ENCODE measurements around the gene PPP1R13B.
"Not testable (repeated sequence)": the region's sequence is repeated elsewhere in the genome, so short reads cannot be mapped to it uniquely, and the experiment has no call there.

Gene PPP1R13B

DNA sequence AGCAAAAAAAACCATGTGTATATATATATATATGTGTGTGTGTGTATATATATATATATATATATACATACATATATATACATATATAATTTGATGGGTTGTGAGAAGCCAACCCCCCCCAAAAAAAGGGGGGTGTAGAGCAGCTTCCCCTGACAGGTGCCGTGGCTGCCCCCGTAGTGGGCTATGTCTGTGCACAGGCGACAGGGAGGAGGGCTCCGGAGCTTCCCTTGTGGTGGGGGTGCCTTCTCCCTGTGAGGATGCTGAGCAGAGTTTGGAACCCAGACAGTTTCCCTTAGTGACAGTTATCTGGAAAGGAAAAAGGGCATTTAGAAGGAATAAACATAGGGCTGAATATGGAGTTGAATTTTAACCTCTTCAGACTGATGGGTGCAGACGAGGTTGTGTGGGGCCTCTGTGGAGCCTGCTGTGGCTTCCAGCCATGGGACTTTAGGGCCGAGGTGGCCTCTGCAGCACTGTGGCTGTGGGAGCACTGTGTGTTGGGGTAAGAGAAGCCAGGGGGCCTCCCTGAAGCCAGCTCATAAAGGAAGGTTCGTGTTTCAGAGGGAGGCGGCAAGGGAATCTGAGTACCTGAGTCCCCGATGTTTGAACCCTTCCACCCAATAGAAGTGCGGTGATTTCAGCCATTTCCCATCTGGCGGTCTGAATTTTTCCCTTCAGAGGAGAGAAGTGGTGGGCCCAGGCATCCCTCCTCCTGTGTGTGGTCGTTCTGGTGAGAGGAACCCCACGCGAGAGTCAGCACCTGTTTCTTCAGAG, 151.9 kb downstream of the PPP1R13B start:
- in situ Hi-C loops (cut with HindIII; ENCODE audit: low sequenced_read_pairs): loop anchor here (10.0 kb wide), 1 partner anchor 121 kb away; no protein-coding TSS in a partner anchor
- DNase-seq (ENCODE audit: low read depth): no peak
- H3K4me3 ChIP-seq (ENCODE audit: low read depth, low read length): no peak overlapping the region
- TF ChIP-seq, protein P1, sequence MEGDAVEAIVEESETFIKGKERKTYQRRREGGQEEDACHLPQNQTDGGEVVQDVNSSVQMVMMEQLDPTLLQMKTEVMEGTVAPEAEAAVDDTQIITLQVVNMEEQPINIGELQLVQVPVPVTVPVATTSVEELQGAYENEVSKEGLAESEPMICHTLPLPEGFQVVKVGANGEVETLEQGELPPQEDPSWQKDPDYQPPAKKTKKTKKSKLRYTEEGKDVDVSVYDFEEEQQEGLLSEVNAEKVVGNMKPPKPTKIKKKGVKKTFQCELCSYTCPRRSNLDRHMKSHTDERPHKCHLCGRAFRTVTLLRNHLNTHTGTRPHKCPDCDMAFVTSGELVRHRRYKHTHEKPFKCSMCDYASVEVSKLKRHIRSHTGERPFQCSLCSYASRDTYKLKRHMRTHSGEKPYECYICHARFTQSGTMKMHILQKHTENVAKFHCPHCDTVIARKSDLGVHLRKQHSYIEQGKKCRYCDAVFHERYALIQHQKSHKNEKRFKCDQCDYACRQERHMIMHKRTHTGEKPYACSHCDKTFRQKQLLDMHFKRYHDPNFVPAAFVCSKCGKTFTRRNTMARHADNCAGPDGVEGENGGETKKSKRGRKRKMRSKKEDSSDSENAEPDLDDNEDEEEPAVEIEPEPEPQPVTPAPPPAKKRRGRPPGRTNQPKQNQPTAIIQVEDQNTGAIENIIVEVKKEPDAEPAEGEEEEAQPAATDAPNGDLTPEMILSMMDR (IDR thresholded peaks at IDR 0.05; ENCODE audit: low read depth, low read length, missing control alignments): no peak

- in situ Hi-C loops (cut with HindIII; ENCODE audit: low sequenced_read_pairs): loop anchor here (10.0 kb wide), 1 partner anchor 120 kb away; no protein-coding TSS in a partner anchor
- DNase-seq (ENCODE audit: low read depth): no peak
- TF ChIP-seq, protein P1 (IDR thresholded peaks at IDR 0.05; ENCODE audit: low read depth, low read length, missing control alignments): peak; percentile 8
- H3K4me3 ChIP-seq (ENCODE audit: low read depth, low read length): no peak overlapping the region
Measured at GRCh38 chr14:103694572-103695026, 152.8 kb downstream of the PPP1R13B start.

DNA sequence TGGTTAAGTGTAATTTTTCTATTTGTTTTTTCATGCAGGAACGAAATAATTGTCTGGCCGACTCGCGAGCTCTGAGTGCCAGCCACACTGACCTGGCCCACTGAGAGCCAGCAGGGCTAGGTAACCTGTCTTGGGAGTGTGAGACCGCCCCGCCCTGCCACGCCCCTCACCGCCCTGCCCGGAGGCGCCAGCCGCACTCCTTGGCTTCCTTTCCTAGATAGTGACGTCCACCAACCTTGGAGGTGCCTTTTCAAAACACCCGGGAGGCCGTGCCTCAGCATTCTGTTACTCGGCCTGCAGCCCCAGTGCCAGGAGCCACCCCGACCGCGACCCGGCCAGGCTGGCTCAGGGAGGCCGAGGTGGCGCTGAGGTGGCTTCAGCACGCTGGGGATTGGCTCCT, 153.9 kb downstream of the PPP1R13B start:
- no peak overlapping the region for H3K4me3 ChIP-seq (ENCODE audit: low read depth, low read length)
- in situ Hi-C loops (cut with HindIII; ENCODE audit: low sequenced_read_pairs): loop anchor here (10.0 kb wide), 1 partner anchor 119 kb away; no protein-coding TSS in a partner anchor
- TF ChIP-seq, protein P1 (IDR thresholded peaks at IDR 0.05; ENCODE audit: low read depth, low read length, missing control alignments): no peak
- no peak for DNase-seq (ENCODE audit: low read depth)

DNA sequence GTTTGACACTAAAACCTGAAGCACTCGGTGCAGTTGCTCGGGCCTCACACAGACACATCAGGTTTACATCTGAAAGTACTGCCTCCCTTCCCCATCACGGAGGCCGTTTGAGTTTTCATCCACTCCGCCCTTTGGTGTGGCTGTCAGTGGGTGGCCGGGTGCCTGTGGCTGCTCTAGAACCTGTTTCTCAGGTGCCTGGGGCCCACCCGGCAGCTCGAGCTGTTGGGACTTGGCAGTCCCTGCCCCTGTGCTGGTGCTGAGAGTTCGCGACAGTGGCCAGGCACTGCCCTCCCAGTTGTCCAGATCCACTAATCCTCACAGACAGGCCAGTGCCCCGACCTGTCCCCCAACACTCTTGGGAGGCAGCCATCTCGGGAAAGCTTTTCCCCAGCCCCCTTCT, 154.5 kb downstream of the PPP1R13B start:
- in situ Hi-C loops (cut with HindIII; ENCODE audit: low sequenced_read_pairs): loop anchor here (10.0 kb wide), 1 partner anchor 118 kb away; no protein-coding TSS in a partner anchor
- TF ChIP-seq, protein P1 (IDR thresholded peaks at IDR 0.05; ENCODE audit: low read depth, low read length, missing control alignments): no peak
- DNase-seq (ENCODE audit: low read depth): no peak
- no peak overlapping the region for H3K4me3 ChIP-seq (ENCODE audit: low read depth, low read length)

GRCh38 chr14:103692159-103692558, 155.2 kb downstream of the PPP1R13B start:
- no peak for DNase-seq (ENCODE audit: low read depth)
- TF ChIP-seq, protein P1 (IDR thresholded peaks at IDR 0.05; ENCODE audit: low read depth, low read length, missing control alignments): no peak
- H3K4me3 ChIP-seq (ENCODE audit: low read depth, low read length): no peak overlapping the region
- in situ Hi-C loops (cut with HindIII; ENCODE audit: low sequenced_read_pairs): loop anchor here (10.0 kb wide), 1 partner anchor 117 kb away; no protein-coding TSS in a partner anchor

GRCh38 chr14:103691655-103692054, 155.7 kb downstream of the PPP1R13B start:
- H3K4me3 ChIP-seq (ENCODE audit: low read depth, low read length); DNase-seq (ENCODE audit: low read depth): not testable (repeated sequence)
- in situ Hi-C loops (cut with HindIII; ENCODE audit: low sequenced_read_pairs): loop anchor here (10.0 kb wide), 1 partner anchor 117 kb away; no protein-coding TSS in a partner anchor

DNA sequence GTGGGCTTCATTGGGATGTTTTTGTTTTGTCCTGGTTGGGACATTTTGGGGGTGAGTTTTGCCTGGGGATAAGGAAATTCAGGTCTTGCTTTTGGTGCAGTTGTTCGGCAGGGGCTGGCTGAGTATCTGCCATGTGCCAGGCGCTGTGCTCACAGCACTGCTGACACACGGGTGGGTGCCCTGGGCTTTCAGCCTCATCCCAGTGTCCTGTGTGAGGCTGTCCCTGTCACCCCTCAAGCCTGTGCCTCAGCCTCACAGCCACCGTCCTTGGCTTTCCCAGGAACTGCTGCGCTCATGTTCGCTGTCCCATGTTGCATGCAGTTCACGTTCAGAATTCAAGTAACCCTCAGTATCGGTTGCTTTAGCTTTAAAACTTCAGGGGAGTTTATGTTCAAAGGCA, 157.0 kb downstream of the PPP1R13B start:
- TF ChIP-seq, protein P1 (IDR thresholded peaks at IDR 0.05; ENCODE audit: low read depth, low read length, missing control alignments): no peak
- DNase-seq (ENCODE audit: low read depth): no peak
- in situ Hi-C loops (cut with HindIII; ENCODE audit: low sequenced_read_pairs): loop anchor here (10.0 kb wide), 1 partner anchor 116 kb away; no protein-coding TSS in a partner anchor
- H3K4me3 ChIP-seq (ENCODE audit: low read depth, low read length): no peak overlapping the region
